ENCODE results near the gene ZBTB38. TPM values are rescaled to one million over a fixed set of nuclear protein-coding genes. Genes with fewer than 3 reads are reported as not detected.
A peak's percentile ranks its signal among the peaks of the same experiment; 100 is the strongest.

Gene ZBTB38
- total RNA-seq, 4 donors from 2014 or later: 125 to 183 (median 149) TPM

- TF ChIP-seq CTCF (IDR thresholded peaks at IDR 0.05) (no peak), POLR2A (IDR thresholded peaks at IDR 0.05) (no peak)
Observed at GRCh38 chr3:141390747-141391146, 22.4 kb downstream of the ZBTB38 start.

GRCh38 chr3:141391298-141391990 lies 23.1 kb downstream of the ZBTB38 start:
- no peaks in the 10 kb centered on the region for H3K9me3 ChIP-seq
- no peaks in the 10 kb centered on the region for H3K4me1 ChIP-seq
- TF ChIP-seq POLR2A (IDR thresholded peaks at IDR 0.05) (no peak), CTCF (IDR thresholded peaks at IDR 0.05) (no peak)
- intact Hi-C loops (cut with DNase I; ENCODE audit: low total_unique reads): no loop called here
- H3K27me3 ChIP-seq: no peaks in the 10 kb centered on the region
- H3K27ac ChIP-seq: peak overlapping the region in 1 of 2 donors; percentile 28
- no peak for DNase-seq
- H3K36me3 ChIP-seq: no peaks in the 10 kb centered on the region
- no peak overlapping the region for H3K4me3 ChIP-seq

More at GRCh38 chr3:141390747-141391146, 22.4 kb downstream of the ZBTB38 start:
- no peaks in the 10 kb centered on the region for H3K27me3 ChIP-seq
- H3K36me3 ChIP-seq: no peaks in the 10 kb centered on the region
- no peaks in the 10 kb centered on the region for H3K9me3 ChIP-seq
- H3K27ac ChIP-seq: no peak overlapping the region
- no peaks in the 10 kb centered on the region for H3K4me1 ChIP-seq
- DNase-seq: no peak
- intact Hi-C loops (cut with DNase I; ENCODE audit: low total_unique reads): no loop called here
- no peak overlapping the region for H3K4me3 ChIP-seq

GRCh38 chr3:141391991-141392316 lies 23.6 kb downstream of the ZBTB38 start:
- Histone ChIP-seq H3K4me3 (no peak overlapping the region), H3K27me3 (no peaks in the 10 kb centered on the region), H3K36me3 (no peaks in the 10 kb centered on the region), H3K9me3 (no peaks in the 10 kb centered on the region), H3K4me1 (no peaks in the 10 kb centered on the region), H3K27ac (peak overlapping the region in 1 of 2 donors; percentile 28)
- no peak for DNase-seq
- TF ChIP-seq CTCF (IDR thresholded peaks at IDR 0.05) (no peak), POLR2A (IDR thresholded peaks at IDR 0.05) (no peak)
- intact Hi-C loops (cut with DNase I; ENCODE audit: low total_unique reads): no loop called here

- DNase-seq: no peak
- Histone ChIP-seq H3K9me3 (no peaks in the 10 kb centered on the region), H3K27me3 (no peaks in the 10 kb centered on the region), H3K27ac (peak overlapping the region in 1 of 2 donors; percentile 70), H3K4me1 (no peaks in the 10 kb centered on the region), H3K36me3 (no peaks in the 10 kb centered on the region), H3K4me3 (no peak overlapping the region)
- intact Hi-C loops (cut with DNase I; ENCODE audit: low total_unique reads): no loop called here
- TF ChIP-seq CTCF (IDR thresholded peaks at IDR 0.05) (no peak), POLR2A (IDR thresholded peaks at IDR 0.05) (no peak)
Observed at GRCh38 chr3:141392416-141392815, 24.1 kb downstream of the ZBTB38 start.

GRCh38 chr3:141392897-141393734 lies 24.8 kb downstream of the ZBTB38 start:
- Histone ChIP-seq H3K27ac (peak overlapping the region; percentile 46 to 70), H3K4me3 (no peak overlapping the region), H3K4me1 (no peaks in the 10 kb centered on the region), H3K9me3 (no peaks in the 10 kb centered on the region), H3K27me3 (no peaks in the 10 kb centered on the region), H3K36me3 (no peaks in the 10 kb centered on the region)
- intact Hi-C loops (cut with DNase I; ENCODE audit: low total_unique reads): no loop called here
- no peak for TF ChIP-seq POLR2A (IDR thresholded peaks at IDR 0.05)
- TF ChIP-seq CTCF (IDR thresholded peaks at IDR 0.05): no peak
- peak in 1 of 2 donors; percentile 59 for DNase-seq
